ENCODE measurements around the gene FOXL1.

The FOXL1 gene

DNA sequence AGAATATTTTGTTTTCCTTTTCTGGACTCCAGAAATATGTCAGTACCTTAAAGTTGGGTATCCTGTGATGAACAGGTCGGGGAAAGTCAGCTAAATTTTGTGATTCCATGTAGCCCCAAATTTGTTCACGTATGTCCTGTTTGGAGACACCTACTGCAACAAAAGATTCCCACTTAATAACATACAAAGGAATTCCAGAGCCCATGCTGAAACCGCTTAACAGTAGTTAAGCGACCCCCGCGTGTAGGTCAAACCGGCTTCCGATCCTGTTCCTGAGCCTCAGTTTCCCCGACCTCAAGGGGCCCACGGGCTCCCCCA, 23.8 kb upstream of the FOXL1 start:
- TF ChIP-seq, protein P1, sequence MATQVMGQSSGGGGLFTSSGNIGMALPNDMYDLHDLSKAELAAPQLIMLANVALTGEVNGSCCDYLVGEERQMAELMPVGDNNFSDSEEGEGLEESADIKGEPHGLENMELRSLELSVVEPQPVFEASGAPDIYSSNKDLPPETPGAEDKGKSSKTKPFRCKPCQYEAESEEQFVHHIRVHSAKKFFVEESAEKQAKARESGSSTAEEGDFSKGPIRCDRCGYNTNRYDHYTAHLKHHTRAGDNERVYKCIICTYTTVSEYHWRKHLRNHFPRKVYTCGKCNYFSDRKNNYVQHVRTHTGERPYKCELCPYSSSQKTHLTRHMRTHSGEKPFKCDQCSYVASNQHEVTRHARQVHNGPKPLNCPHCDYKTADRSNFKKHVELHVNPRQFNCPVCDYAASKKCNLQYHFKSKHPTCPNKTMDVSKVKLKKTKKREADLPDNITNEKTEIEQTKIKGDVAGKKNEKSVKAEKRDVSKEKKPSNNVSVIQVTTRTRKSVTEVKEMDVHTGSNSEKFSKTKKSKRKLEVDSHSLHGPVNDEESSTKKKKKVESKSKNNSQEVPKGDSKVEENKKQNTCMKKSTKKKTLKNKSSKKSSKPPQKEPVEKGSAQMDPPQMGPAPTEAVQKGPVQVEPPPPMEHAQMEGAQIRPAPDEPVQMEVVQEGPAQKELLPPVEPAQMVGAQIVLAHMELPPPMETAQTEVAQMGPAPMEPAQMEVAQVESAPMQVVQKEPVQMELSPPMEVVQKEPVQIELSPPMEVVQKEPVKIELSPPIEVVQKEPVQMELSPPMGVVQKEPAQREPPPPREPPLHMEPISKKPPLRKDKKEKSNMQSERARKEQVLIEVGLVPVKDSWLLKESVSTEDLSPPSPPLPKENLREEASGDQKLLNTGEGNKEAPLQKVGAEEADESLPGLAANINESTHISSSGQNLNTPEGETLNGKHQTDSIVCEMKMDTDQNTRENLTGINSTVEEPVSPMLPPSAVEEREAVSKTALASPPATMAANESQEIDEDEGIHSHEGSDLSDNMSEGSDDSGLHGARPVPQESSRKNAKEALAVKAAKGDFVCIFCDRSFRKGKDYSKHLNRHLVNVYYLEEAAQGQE (IDR thresholded peaks at IDR 0.05; ENCODE audit: low read depth) = no peak
- TF ChIP-seq NFIC (IDR thresholded peaks at IDR 0.05) (no peak), ZBTB7A (IDR thresholded peaks at IDR 0.05; ENCODE audit: low read depth) (no peak), YY1 (IDR thresholded peaks at IDR 0.05; ENCODE audit: low read depth) (no peak), TAF1 (IDR thresholded peaks at IDR 0.05; ENCODE audit: low read depth) (no peak), FOXM1 (IDR thresholded peaks at IDR 0.05; ENCODE audit: borderline replicate concordance, low read depth) (no peak)
- TF ChIP-seq, protein P2, sequence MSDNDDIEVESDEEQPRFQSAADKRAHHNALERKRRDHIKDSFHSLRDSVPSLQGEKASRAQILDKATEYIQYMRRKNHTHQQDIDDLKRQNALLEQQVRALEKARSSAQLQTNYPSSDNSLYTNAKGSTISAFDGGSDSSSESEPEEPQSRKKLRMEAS (IDR thresholded peaks at IDR 0.05) = no peak

DNA sequence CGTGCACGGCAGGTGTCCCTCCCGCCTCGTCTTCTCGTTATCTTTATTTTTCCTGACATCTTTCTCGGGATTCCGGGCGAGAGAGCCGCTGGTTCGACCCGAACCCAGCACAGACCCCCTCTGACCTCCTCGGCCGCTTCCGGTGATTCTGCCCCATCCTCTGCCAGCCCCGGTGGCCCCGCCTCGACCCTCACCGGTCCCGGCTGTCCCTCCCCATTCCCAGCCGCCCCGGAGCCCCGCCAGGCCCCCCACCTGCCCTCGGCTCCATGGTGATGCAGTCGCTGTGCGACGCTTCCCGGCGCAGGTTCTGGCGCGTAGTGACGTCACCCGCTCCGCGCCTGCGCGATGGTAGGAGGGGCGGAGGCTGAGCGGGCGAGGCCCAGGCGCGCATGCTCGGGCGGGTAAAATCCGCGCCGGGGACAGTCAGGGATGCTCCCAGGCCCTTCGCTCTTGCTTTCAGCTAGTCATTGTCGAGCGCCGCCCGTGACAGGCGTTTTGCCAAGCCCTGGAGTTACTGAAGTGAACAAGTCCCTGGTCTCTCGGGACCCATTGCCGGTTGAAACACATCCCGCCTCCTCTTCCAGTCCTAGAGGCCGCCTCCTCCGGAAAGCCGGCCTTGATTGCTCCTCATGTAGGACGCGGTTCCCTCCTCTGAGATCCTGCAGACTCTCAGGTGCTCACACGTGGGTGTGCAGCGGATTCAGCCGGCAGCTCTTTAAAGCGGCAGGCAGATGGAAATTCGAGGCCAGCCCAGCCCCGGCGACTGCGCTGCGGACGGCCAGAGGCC, 23.2 kb upstream of the FOXL1 start, which contains the start of gene MTHFSD:
Gene MTHFSD (minus strand): TSS at position 319 of the 787 bp plus-strand sequence. CDS start 51 bp downstream, at position 268.
- TF ChIP-seq EP300 (IDR thresholded peaks at IDR 0.05; ENCODE audit: borderline replicate concordance) = no peak
- peak; percentile 98 for TF ChIP-seq CREB1 (IDR thresholded peaks at IDR 0.05; ENCODE audit: low read depth)
- TF ChIP-seq TAF1 (IDR thresholded peaks at IDR 0.05; ENCODE audit: low read depth) = peak; percentile 66; the same call in 1 of the 2 replicates
- TF ChIP-seq, protein P3, sequence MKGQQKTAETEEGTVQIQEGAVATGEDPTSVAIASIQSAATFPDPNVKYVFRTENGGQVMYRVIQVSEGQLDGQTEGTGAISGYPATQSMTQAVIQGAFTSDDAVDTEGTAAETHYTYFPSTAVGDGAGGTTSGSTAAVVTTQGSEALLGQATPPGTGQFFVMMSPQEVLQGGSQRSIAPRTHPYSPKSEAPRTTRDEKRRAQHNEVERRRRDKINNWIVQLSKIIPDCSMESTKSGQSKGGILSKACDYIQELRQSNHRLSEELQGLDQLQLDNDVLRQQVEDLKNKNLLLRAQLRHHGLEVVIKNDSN (IDR thresholded peaks at IDR 0.05) = no peak
- TF ChIP-seq, protein P2 (IDR thresholded peaks at IDR 0.05) = peak; percentile 63; the same call in 1 of the 2 replicates
- no peak for TF ChIP-seq ZBTB7A (IDR thresholded peaks at IDR 0.05; ENCODE audit: low read depth)
- no peak for TF ChIP-seq CEBPB (IDR thresholded peaks at IDR 0.05)
- no peak for TF ChIP-seq TCF12 (IDR thresholded peaks at IDR 0.05; ENCODE audit: low read depth)
- TF ChIP-seq EGR1 (IDR thresholded peaks at IDR 0.05) = no peak
- no peak for TF ChIP-seq RAD21 (IDR thresholded peaks at IDR 0.05; ENCODE audit: low read depth)

DNA sequence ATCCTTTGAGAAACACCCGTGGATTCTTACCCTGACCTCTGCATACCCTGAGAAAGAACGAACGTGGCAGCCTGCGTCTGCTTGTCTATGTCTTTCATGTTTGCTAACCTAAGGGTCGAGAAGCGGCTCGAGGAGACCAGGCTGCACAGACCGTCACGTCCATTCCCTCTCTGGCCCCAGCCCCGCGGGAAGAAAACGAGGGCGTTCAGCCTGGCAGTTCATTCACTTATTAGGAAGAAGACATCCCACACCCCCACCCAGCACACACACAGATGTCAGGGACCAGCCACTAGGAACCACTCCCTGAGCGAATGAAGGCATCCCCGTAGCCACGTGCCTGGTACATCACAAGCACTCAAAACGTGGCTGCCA, 22.7 kb upstream of the FOXL1 start:
- TF ChIP-seq EP300 (IDR thresholded peaks at IDR 0.05; ENCODE audit: borderline replicate concordance) (no peak), CREB1 (IDR thresholded peaks at IDR 0.05; ENCODE audit: low read depth) (no peak), EGR1 (IDR thresholded peaks at IDR 0.05) (no peak), YY1 (IDR thresholded peaks at IDR 0.05; ENCODE audit: low read depth) (no peak)

DNA sequence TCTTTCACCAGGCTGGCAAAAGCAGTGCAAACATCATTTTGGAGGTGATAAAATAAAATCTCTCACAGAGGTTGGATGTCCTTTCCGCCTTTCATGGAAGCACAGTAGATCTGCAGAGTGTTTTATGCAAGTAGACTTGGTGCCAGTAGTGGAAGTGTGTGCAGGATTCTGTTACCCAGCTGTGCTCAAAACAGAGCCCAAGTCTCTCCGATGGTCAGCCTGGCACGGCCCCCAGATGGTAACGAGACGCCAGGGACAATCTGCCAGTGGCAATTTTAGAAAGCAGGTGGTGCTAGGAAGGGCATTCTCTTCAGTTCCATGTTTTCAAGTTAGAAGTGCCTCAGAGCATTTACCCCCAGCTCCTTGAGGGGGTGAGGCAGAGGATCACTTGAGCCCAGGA, 21.8 kb upstream of the FOXL1 start:
- TF ChIP-seq TAF1 (IDR thresholded peaks at IDR 0.05; ENCODE audit: low read depth) (no peak), CREB1 (IDR thresholded peaks at IDR 0.05; ENCODE audit: low read depth) (no peak), NFIC (IDR thresholded peaks at IDR 0.05) (no peak), EP300 (IDR thresholded peaks at IDR 0.05; ENCODE audit: borderline replicate concordance) (no peak), EGR1 (IDR thresholded peaks at IDR 0.05) (no peak), TEAD4 (IDR thresholded peaks at IDR 0.05) (no peak), FOXM1 (IDR thresholded peaks at IDR 0.05; ENCODE audit: borderline replicate concordance, low read depth) (no peak), RAD21 (IDR thresholded peaks at IDR 0.05; ENCODE audit: low read depth) (no peak), CEBPB (IDR thresholded peaks at IDR 0.05) (no peak), YY1 (IDR thresholded peaks at IDR 0.05; ENCODE audit: low read depth) (no peak), TCF12 (IDR thresholded peaks at IDR 0.05; ENCODE audit: low read depth) (no peak), ZBTB7A (IDR thresholded peaks at IDR 0.05; ENCODE audit: low read depth) (no peak)
- TF ChIP-seq, protein P3 (IDR thresholded peaks at IDR 0.05) = no peak
- TF ChIP-seq, protein P1 (IDR thresholded peaks at IDR 0.05; ENCODE audit: low read depth) = no peak
- TF ChIP-seq, protein P2 (IDR thresholded peaks at IDR 0.05) = no peak

DNA sequence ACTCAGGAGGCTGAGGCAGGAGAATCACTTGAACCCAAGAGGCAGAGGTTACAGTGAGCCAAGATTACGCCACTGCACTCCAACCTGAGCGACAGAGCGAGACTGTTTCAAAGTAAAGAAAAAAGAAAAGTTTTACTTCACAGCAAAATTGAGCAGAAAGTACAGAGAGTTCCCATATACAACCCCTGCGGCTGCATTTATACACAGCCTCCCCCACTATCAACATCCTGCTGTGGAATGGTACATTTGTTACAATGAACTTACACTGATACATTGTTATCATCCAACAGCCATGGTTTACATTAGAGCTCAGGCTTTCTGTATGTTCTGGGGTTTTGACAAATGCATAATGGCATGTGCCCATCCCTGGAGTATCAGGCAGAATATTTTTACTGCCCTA, 20.8 kb upstream of the FOXL1 start:
- TF ChIP-seq TAF1 (IDR thresholded peaks at IDR 0.05; ENCODE audit: low read depth) = no peak
- TF ChIP-seq CEBPB (IDR thresholded peaks at IDR 0.05) = no peak
- TF ChIP-seq, protein P1 (IDR thresholded peaks at IDR 0.05; ENCODE audit: low read depth) = no peak
- no peak for TF ChIP-seq ZBTB7A (IDR thresholded peaks at IDR 0.05; ENCODE audit: low read depth)
- no peak for TF ChIP-seq TCF12 (IDR thresholded peaks at IDR 0.05; ENCODE audit: low read depth)
- TF ChIP-seq RAD21 (IDR thresholded peaks at IDR 0.05; ENCODE audit: low read depth) = no peak
- TF ChIP-seq EGR1 (IDR thresholded peaks at IDR 0.05) = no peak
- TF ChIP-seq, protein P3 (IDR thresholded peaks at IDR 0.05) = no peak
- no peak for TF ChIP-seq CREB1 (IDR thresholded peaks at IDR 0.05; ENCODE audit: low read depth)
- TF ChIP-seq EP300 (IDR thresholded peaks at IDR 0.05; ENCODE audit: borderline replicate concordance) = no peak
- no peak for TF ChIP-seq FOXM1 (IDR thresholded peaks at IDR 0.05; ENCODE audit: borderline replicate concordance, low read depth)
- TF ChIP-seq YY1 (IDR thresholded peaks at IDR 0.05; ENCODE audit: low read depth) = no peak
- TF ChIP-seq NFIC (IDR thresholded peaks at IDR 0.05) = no peak
- TF ChIP-seq, protein P2 (IDR thresholded peaks at IDR 0.05) = no peak
- TF ChIP-seq TEAD4 (IDR thresholded peaks at IDR 0.05) = no peak
